Gastrocnemius medialis (tissue), 4 donors: Measurements from ENCODE around the gene IP6K3. TPM values are rescaled to one million over a fixed set of nuclear protein-coding genes. Genes with fewer than 3 reads are reported as not detected.

Source experiments
- ATAC-seq, 2 donors: fragments of 150-250 bp; one replicate each; pipeline ENCODE4 v1.9.1; 2016
- DNase-seq, 2 donors: peaks; one replicate each; pipeline ENCODE4 v3.0.0-alpha.2; 2019
- H3K27ac ChIP-seq, 4 donors: fragments of 200-600 bp; sonication (generic); 1 replicate in 1 of 4; 2 replicates in 3 of 4; pipeline ENCODE4 v1.5.1; 2016 to 2018; ENCODE audit warnings: mild to moderate bottlenecking in 2 of 4, moderate library complexity in 1 of 4
- H3K27me3 ChIP-seq, 3 donors: fragments of 200-600 bp; sonication (generic) in 2 of 3; 1 replicate in 1 of 3; 2 replicates in 2 of 3; pipeline versions ENCODE4 v1.5.1 to v1.6.0; 2016 to 2019; ENCODE audit warnings: mild to moderate bottlenecking in 1 of 3, moderate library complexity in 1 of 3
- H3K36me3 ChIP-seq, 2 donors: fragments of 200-600 bp; sonication (generic) in 1 of 2; one replicate each; pipeline ENCODE4 v1.5.1; 2017 to 2018
- H3K4me1 ChIP-seq, 2 donors: fragments of 200-600 bp; sonication (generic) in 1 of 2; one replicate each; pipeline ENCODE4 v1.5.1; 2016 to 2017; ENCODE audit warnings: mild to moderate bottlenecking in 2 of 2
- H3K4me3 ChIP-seq, 4 donors: fragments of 200-600 bp; sonication (generic) in 3 of 4; 1 replicate in 1 of 4; 2 replicates in 3 of 4; pipeline ENCODE4 v1.5.1; 2016 to 2019; ENCODE audit warnings: mild to moderate bottlenecking in 2 of 4
- H3K9me3 ChIP-seq, 3 donors: fragments of 200-600 bp; sonication (generic) in 2 of 3; 1 replicate in 1 of 3; 2 replicates in 2 of 3; pipeline ENCODE4 v1.5.1; 2016 to 2019
- CTCF ChIP-seq, 5 experiments: fragments of 450-650 bp in 3 of 5; fragments of 200-600 bp in 2 of 5; sonication (generic) in 2 of 5; IDR thresholded peaks in 4 of 5; conservative IDR thresholded peaks in 1 of 5; 1 replicate in 4 of 5; 2 replicates in 1 of 5; pipeline ENCODE4 v1.5.1; 2016 to 2019; ENCODE audit warnings: antibody characterized with exemption in 5 of 5, mild to moderate bottlenecking in 3 of 5, moderate library complexity in 3 of 5
- POLR2A ChIP-seq, 2 donors: fragments of 450-650 bp; IDR thresholded peaks; one replicate each; pipeline ENCODE4 v1.6.1; 2017; ENCODE audit warnings: antibody characterized with exemption in 2 of 2, mild to moderate bottlenecking in 2 of 2, moderate library complexity in 2 of 2
- in situ Hi-C, 4 donors: fragments of 200-750 bp; cut with MboI; loops; one replicate each; pipeline versions ENCODE4 v1.15.0 to v1.8.0; 2017; ENCODE audit warnings: low sequenced_read_pairs in 4 of 4
- intact Hi-C: fragments of 100-400 bp; cut with DNase I; formaldehyde crosslinking; loops from one replicate; pipeline ENCODE4 v1.15.1; 2023; ENCODE audit warnings: low total_unique reads
- total RNA-seq, 4 donors: library from RNA; depleted of rRNA; stranded (reverse); fragments of >200 nt; gene quantifications; one replicate each; pipeline versions ENCODE4 v1.1.0 to v1.2.3, GENCODE V29; 2016

Gene IP6K3
- total RNA-seq, 4 donors from 2014 or later: 287 to 570 (median 348) TPM

GRCh38 chr6:33725222-33725621, 21.5 kb downstream of the IP6K3 start:
- Histone ChIP-seq H3K27me3 (no peaks in the 10 kb centered on the region), H3K4me1 (peaks cover 35 to 42% of the 10 kb centered on the region in 2 donors), H3K36me3 (peaks cover 6 to 53% of the 10 kb centered on the region in 2 donors), H3K9me3 (no peaks in the 10 kb centered on the region), H3K27ac (peak overlapping the region; percentile 98 to 100 (median 100)), H3K4me3 (no peak overlapping the region)
- intact Hi-C loops: loop anchor here (10.0 kb wide), 1 partner anchor 410 kb away; the partner anchor contains the start of genes TAPBP and ZBTB22
- TF ChIP-seq CTCF (IDR thresholded peaks at IDR 0.05 in 4 of 5, conservative IDR thresholded peaks at IDR 0.05 in 1 of 5) (no peak), POLR2A (IDR thresholded peaks at IDR 0.05) (peak in 1 of 2 donors; percentile 8)
- in situ Hi-C loops: loop anchor here in 1 of 4 donors (25.0 kb wide), 1 partner anchor 562 kb away; no protein-coding TSS in a partner anchor
- DNase-seq (no peak), ATAC-seq (no peak)

GRCh38 chr6:33724102-33725023, 22.3 kb downstream of the IP6K3 start:
- TF ChIP-seq POLR2A (IDR thresholded peaks at IDR 0.05) (no peak), CTCF (IDR thresholded peaks at IDR 0.05 in 4 of 5, conservative IDR thresholded peaks at IDR 0.05 in 1 of 5) (no peak)
- in situ Hi-C loops (loop anchor here in 1 of 4 donors (25.0 kb wide), 1 partner anchor 563 kb away; no protein-coding TSS in a partner anchor), intact Hi-C loops (loop anchor here (10.0 kb wide), 1 partner anchor 410 kb away; the partner anchor contains the start of genes TAPBP and ZBTB22)
- DNase-seq (no peak), ATAC-seq (no peak)
- H3K27ac ChIP-seq: peak overlapping the region; percentile 98 to 100 (median 100)
- no peaks in the 10 kb centered on the region for H3K27me3 ChIP-seq
- H3K4me3 ChIP-seq: no peak overlapping the region
- no peaks in the 10 kb centered on the region for H3K9me3 ChIP-seq
- H3K36me3 ChIP-seq: peaks cover 6 to 53% of the 10 kb centered on the region in 2 donors
- H3K4me1 ChIP-seq: peaks cover 29 to 33% of the 10 kb centered on the region in 2 donors

- Histone ChIP-seq H3K27ac (peak overlapping the region; percentile 98 to 100 (median 100)), H3K36me3 (peaks cover 6 to 53% of the 10 kb centered on the region in 2 donors), H3K4me3 (no peak overlapping the region), H3K9me3 (no peaks in the 10 kb centered on the region), H3K4me1 (peaks cover 23 to 25% of the 10 kb centered on the region in 2 donors), H3K27me3 (no peaks in the 10 kb centered on the region)
- no peak for DNase-seq
- in situ Hi-C loops: no loop called here
- intact Hi-C loops: loop anchor here (10.0 kb wide), 1 partner anchor 409 kb away; the partner anchor contains the start of genes TAPBP and ZBTB22
- no peak for ATAC-seq
- TF ChIP-seq POLR2A (IDR thresholded peaks at IDR 0.05): no peak
- TF ChIP-seq CTCF (IDR thresholded peaks at IDR 0.05 in 4 of 5, conservative IDR thresholded peaks at IDR 0.05 in 1 of 5): no peak
These were observed 23.2 kb downstream of the IP6K3 start for GRCh38 chr6:33723371-33724085.

GRCh38 chr6:33722103-33722623, 24.5 kb downstream of the IP6K3 start:
- Histone ChIP-seq H3K36me3 (peaks cover under 1 to 41% of the 10 kb centered on the region in 2 donors), H3K27ac (peak overlapping the region; percentile 76 to 100 (median 99)), H3K4me3 (no peak overlapping the region), H3K4me1 (peaks cover 15% of the 10 kb centered on the region in 2 donors), H3K9me3 (no peaks in the 10 kb centered on the region), H3K27me3 (no peaks in the 10 kb centered on the region)
- ATAC-seq (no peak), DNase-seq (no peak)
- intact Hi-C loops: loop anchor here (10.0 kb wide), 1 partner anchor 407 kb away; the partner anchor contains the start of genes TAPBP and ZBTB22
- TF ChIP-seq CTCF (IDR thresholded peaks at IDR 0.05 in 4 of 5, conservative IDR thresholded peaks at IDR 0.05 in 1 of 5): no peak
- TF ChIP-seq POLR2A (IDR thresholded peaks at IDR 0.05): peak in 1 of 2 donors; percentile 1
- in situ Hi-C loops: no loop called here
